ENCODE results near the gene AGBL5. TPM values are rescaled to one million over a fixed set of nuclear protein-coding genes. Genes with fewer than 3 reads are reported as not detected.
A peak's percentile ranks its signal among the peaks of the same experiment; 100 is the strongest.

The AGBL5 gene
- total RNA-seq, 1 experiment from 2014 or later, result 55.4 TPM

- H2BK12ac ChIP-seq (ENCODE audit: insufficient read length, low read depth, low read length), result no peak overlapping the region
- Mint-ChIP-seq H3K4me1 (peaks cover 24 to 32% of the 10 kb centered on the region in 2 experiments), H3K27me3 (ENCODE audit: low read depth) (peaks cover 20% of the 10 kb centered on the region), H3K4me3 (no peak overlapping the region), H3K36me3 (ENCODE audit: insufficient read depth in 1 of 3, low read depth in 3 of 3) (peaks cover 9 to 21% (median 19%) of the 10 kb centered on the region in 3 experiments; a peak in 6 of 7 replicates), H3K9me3 (no peaks in the 10 kb centered on the region; a peak in 1 of 5 replicates), H3K27ac (0 out of 7 replicates have a peak overlapping the region, but pooled peaks of 1 of the 3 experiments have one; percentile 1)
- H3K79me1 ChIP-seq (ENCODE audit: insufficient read depth, low read depth, low read length, poor library complexity, severe bottlenecking), result peaks cover 2% of the 10 kb centered on the region
- H3K14ac ChIP-seq (ENCODE audit: insufficient read depth, low read length), result no peak overlapping the region
- H3K18ac ChIP-seq (ENCODE audit: insufficient read length, low read depth, low read length), result no peak overlapping the region
- no peak overlapping the region for H3K4me2 ChIP-seq (ENCODE audit: insufficient read depth, insufficient read length, low read length)
- peaks cover 12% of the 10 kb centered on the region for H3K23me2 ChIP-seq (ENCODE audit: insufficient read length, low read depth, low read length, poor library complexity, severe bottlenecking)
- H2BK5ac ChIP-seq (ENCODE audit: insufficient read length, low read length), result no peak overlapping the region
- no peak overlapping the region for H2BK20ac ChIP-seq (ENCODE audit: low read depth, low read length, poor library complexity, severe bottlenecking)
- no peak overlapping the region for H4K8ac ChIP-seq (replicated peaks; ENCODE audit: insufficient read length, low read depth, low read length)
- DNase-seq, result no peak
- no CpG with 5 or more reads among the region's 2 CpGs for WGBS (ENCODE audit: extremely low coverage, insufficient read length, low lambda C conversion rate)
- no peak overlapping the region for H3K4ac ChIP-seq (ENCODE audit: low read depth, low read length)
- H3T11ph ChIP-seq (ENCODE audit: low read length), result no peak overlapping the region
- H3K23ac ChIP-seq (ENCODE audit: insufficient read length, low read depth, low read length), result no peak overlapping the region
- no peak overlapping the region for H2BK15ac ChIP-seq (ENCODE audit: low read depth, low read length)
- H3K56ac ChIP-seq (ENCODE audit: insufficient read length, low read depth, low read length), result no peak overlapping the region
- no peaks in the 10 kb centered on the region for H3K27me3 ChIP-seq (ENCODE audit: insufficient read depth, low read length)
- no peak overlapping the region for H2BK120ac ChIP-seq (ENCODE audit: low read depth, low read length, poor library complexity, severe bottlenecking)
- no peak overlapping the region for H4K5ac ChIP-seq (ENCODE audit: insufficient read length, low read depth, low read length)
- H2AFZ ChIP-seq (ENCODE audit: low read length), result no peak overlapping the region
- no peak overlapping the region for H3K27ac ChIP-seq (ENCODE audit: insufficient read length, low read depth, low read length)
- H3K9ac ChIP-seq (ENCODE audit: extremely low read depth, insufficient read length, low read length), result no peak overlapping the region
- H3K4me1 ChIP-seq (ENCODE audit: insufficient read depth, low read length), result no peaks in the 10 kb centered on the region
- TF ChIP-seq CTCF (conservative IDR thresholded peaks at IDR 0.05), result no peak
- no peak overlapping the region for H4K91ac ChIP-seq (ENCODE audit: insufficient read length, low read depth, low read length)
- H3K9me3 ChIP-seq (ENCODE audit: control insufficient read depth, low read depth, low read length), result no peaks in the 10 kb centered on the region
- H4K20me1 ChIP-seq (ENCODE audit: control insufficient read depth, insufficient read depth, insufficient read length), result no peaks in the 10 kb centered on the region
- H3K79me2 ChIP-seq (ENCODE audit: insufficient read depth, low read length), result peaks cover 5% of the 10 kb centered on the region; the same call in 1 of the 2 replicates
- H2AK5ac ChIP-seq (ENCODE audit: insufficient read length, low read length), result no peak overlapping the region
Measured at GRCh38 chr2:27073782-27074181, 22.3 kb downstream of the AGBL5 start.
